ENCODE data around the gene CBR3.

DNA sequence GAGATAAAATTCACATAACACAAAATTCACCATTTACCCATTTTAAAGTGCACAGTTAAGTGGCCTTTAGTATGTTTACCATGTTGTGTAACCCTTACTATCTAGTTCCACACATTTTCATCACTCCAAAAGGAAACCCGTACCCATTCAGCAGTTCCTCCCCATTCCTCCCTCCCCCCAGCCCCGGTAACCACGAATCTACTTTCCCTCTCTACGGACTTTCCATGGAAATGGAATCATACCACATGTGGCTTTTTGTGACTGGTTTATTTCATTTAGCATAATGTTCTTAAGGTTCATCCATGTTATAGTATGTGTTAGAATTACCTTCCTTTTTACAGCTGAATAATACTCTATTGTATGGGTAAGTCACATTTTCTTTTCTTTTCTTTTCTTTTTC, 32.7 kb downstream of the CBR3 start:
- TF ChIP-seq, protein P1, sequence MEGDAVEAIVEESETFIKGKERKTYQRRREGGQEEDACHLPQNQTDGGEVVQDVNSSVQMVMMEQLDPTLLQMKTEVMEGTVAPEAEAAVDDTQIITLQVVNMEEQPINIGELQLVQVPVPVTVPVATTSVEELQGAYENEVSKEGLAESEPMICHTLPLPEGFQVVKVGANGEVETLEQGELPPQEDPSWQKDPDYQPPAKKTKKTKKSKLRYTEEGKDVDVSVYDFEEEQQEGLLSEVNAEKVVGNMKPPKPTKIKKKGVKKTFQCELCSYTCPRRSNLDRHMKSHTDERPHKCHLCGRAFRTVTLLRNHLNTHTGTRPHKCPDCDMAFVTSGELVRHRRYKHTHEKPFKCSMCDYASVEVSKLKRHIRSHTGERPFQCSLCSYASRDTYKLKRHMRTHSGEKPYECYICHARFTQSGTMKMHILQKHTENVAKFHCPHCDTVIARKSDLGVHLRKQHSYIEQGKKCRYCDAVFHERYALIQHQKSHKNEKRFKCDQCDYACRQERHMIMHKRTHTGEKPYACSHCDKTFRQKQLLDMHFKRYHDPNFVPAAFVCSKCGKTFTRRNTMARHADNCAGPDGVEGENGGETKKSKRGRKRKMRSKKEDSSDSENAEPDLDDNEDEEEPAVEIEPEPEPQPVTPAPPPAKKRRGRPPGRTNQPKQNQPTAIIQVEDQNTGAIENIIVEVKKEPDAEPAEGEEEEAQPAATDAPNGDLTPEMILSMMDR (conservative IDR thresholded peaks at IDR 0.05): no peak
- TF ChIP-seq ZFX (IDR thresholded peaks at IDR 0.05): no peak
